ENCODE data around the gene POLR2E. TPM values are rescaled to one million over a fixed set of nuclear protein-coding genes. Genes with fewer than 3 reads are reported as not detected.

POLR2E gene
- total and polyA plus RNA-seq, 2 donors (not counting 1 experiment from before 2014, with no cell fraction given), result 103 to 121 TPM

GRCh38 chr19:1141944-1142343 is 46.8 kb upstream of the POLR2E start:
- TF ChIP-seq CTCF (IDR thresholded peaks at IDR 0.05), result no peak
- TF ChIP-seq EZH2 (IDR thresholded peaks at IDR 0.05; ENCODE audit: borderline replicate concordance, insufficient read depth, low read depth, low read length, poor library complexity, severe bottlenecking), result no peak
- intact Hi-C loops (cut with micrococcal nuclease), result no loop called here
- Mint-ChIP-seq H3K4me3 (no peak overlapping the region), H3K9me3 (ENCODE audit: insufficient read depth) (peaks cover 4% of the 10 kb centered on the region), H3K27ac (no peak overlapping the region), H3K4me1 (no peaks in the 10 kb centered on the region), H3K27me3 (no peaks in the 10 kb centered on the region)
- H3K79me2 ChIP-seq (ENCODE audit: control insufficient read depth, insufficient read depth, low read length), result peaks cover 9% of the 10 kb centered on the region
- no peak for DNase-seq
- peaks cover 1 to 13% of the 10 kb centered on the region in 2 experiments for H3K36me3 ChIP-seq (replicated peaks in 1 of 2; ENCODE audit: control extremely low read depth in 1 of 2, control insufficient read depth in 1 of 2, extremely low read depth in 1 of 2, insufficient read depth in 2 of 2, low read length in 1 of 2)
- H3K9ac ChIP-seq (ENCODE audit: low read length), result no peak overlapping the region
- no peak for ATAC-seq (ENCODE audit: low read depth)
- ChIA-PET CTCF (no interaction called here), POLR2A (no interaction called here)
- no peak overlapping the region for H3K27ac ChIP-seq (ENCODE audit: low read length in 2 of 2)
- peaks cover 6% of the 10 kb centered on the region for H4K20me1 ChIP-seq (ENCODE audit: control insufficient read depth, insufficient read depth, low read length, poor library complexity, severe bottlenecking)
- no peaks in the 10 kb centered on the region for H3K4me1 ChIP-seq (ENCODE audit: control insufficient read depth in 2 of 2, insufficient read depth in 2 of 2, low read length in 2 of 2)
- no peak overlapping the region for H2AFZ ChIP-seq (ENCODE audit: insufficient read depth, low read depth, low read length, poor library complexity, severe bottlenecking)
- H3K9me3 ChIP-seq (ENCODE audit: control extremely low read depth in 1 of 3, control insufficient read depth in 2 of 3, insufficient read depth in 1 of 3, low read length in 2 of 3), result peaks cover 0 to 7% (median 0%) of the 10 kb centered on the region in 3 donors
- H3K4me3 ChIP-seq (ENCODE audit: control extremely low read depth in 1 of 5, extremely low read depth in 1 of 5, insufficient read depth in 1 of 5, low read depth in 2 of 5, low read length in 4 of 5), result no peak overlapping the region
- no peak overlapping the region for H3K4me2 ChIP-seq (replicated peaks; ENCODE audit: low read depth, low read length, poor library complexity, severe bottlenecking)
- no peaks in the 10 kb centered on the region for H3K27me3 ChIP-seq (replicated peaks in 1 of 4; ENCODE audit: control extremely low read depth in 1 of 4, control insufficient read depth in 3 of 4, insufficient read depth in 4 of 4, low read length in 3 of 4)
- WGBS (ENCODE audit: insufficient coverage), result 85% methylated on average over 5 of the region's 5 CpGs

GRCh38 chr19:1140272-1141027 is 45.3 kb upstream of the POLR2E start:
- H3K27ac Mint-ChIP-seq, result no peak overlapping the region
- POLR2A ChIA-PET, result no interaction called here
- no peak overlapping the region for H3K4me3 ChIP-seq (ENCODE audit: control extremely low read depth in 1 of 5, extremely low read depth in 1 of 5, insufficient read depth in 1 of 5, low read depth in 2 of 5, low read length in 4 of 5)

More at GRCh38 chr19:1140272-1141027, 45.3 kb upstream of the POLR2E start:
- Histone ChIP-seq H3K79me2 (ENCODE audit: control insufficient read depth, insufficient read depth, low read length) (peaks cover 19% of the 10 kb centered on the region), H3K36me3 (replicated peaks in 1 of 2; ENCODE audit: control extremely low read depth in 1 of 2, control insufficient read depth in 1 of 2, extremely low read depth in 1 of 2, insufficient read depth in 2 of 2, low read length in 1 of 2) (peaks cover 1 to 4% of the 10 kb centered on the region in 2 experiments), H3K27ac (ENCODE audit: low read length in 2 of 2) (no peak overlapping the region), H3K9me3 (ENCODE audit: control extremely low read depth in 1 of 3, control insufficient read depth in 2 of 3, insufficient read depth in 1 of 3, low read length in 2 of 3) (peaks cover 0 to 7% (median 0%) of the 10 kb centered on the region in 3 donors), H3K4me1 (ENCODE audit: control insufficient read depth in 2 of 2, insufficient read depth in 2 of 2, low read length in 2 of 2) (peaks cover 12 to 13% of the 10 kb centered on the region in 2 donors), H2AFZ (ENCODE audit: insufficient read depth, low read depth, low read length, poor library complexity, severe bottlenecking) (no peak overlapping the region), H3K27me3 (replicated peaks in 1 of 4; ENCODE audit: control extremely low read depth in 1 of 4, control insufficient read depth in 3 of 4, insufficient read depth in 4 of 4, low read length in 3 of 4) (no peaks in the 10 kb centered on the region), H3K4me2 (replicated peaks; ENCODE audit: low read depth, low read length, poor library complexity, severe bottlenecking) (no peak overlapping the region), H3K9ac (ENCODE audit: low read length) (no peak overlapping the region), H4K20me1 (ENCODE audit: control insufficient read depth, insufficient read depth, low read length, poor library complexity, severe bottlenecking) (no peaks in the 10 kb centered on the region)
- intact Hi-C loops (cut with micrococcal nuclease), result no loop called here
- 97% methylated on average over 28 of the region's 39 CpGs for WGBS (ENCODE audit: insufficient coverage)
- CTCF ChIA-PET, result no interaction called here
- no peak for ATAC-seq (ENCODE audit: low read depth)
- Mint-ChIP-seq H3K9me3 (ENCODE audit: insufficient read depth) (peaks cover 4% of the 10 kb centered on the region), H3K27me3 (no peaks in the 10 kb centered on the region), H3K4me1 (peaks cover 5% of the 10 kb centered on the region), H3K4me3 (no peak overlapping the region)
- TF ChIP-seq EZH2 (IDR thresholded peaks at IDR 0.05; ENCODE audit: borderline replicate concordance, insufficient read depth, low read depth, low read length, poor library complexity, severe bottlenecking), result no peak
- TF ChIP-seq CTCF (IDR thresholded peaks at IDR 0.05), result no peak
- no peak for DNase-seq

Data from B cell (primary cell).